Osteocyte (in vitro differentiated cells): ENCODE measurements around the gene KCNN1. TPM values are rescaled to one million over a fixed set of nuclear protein-coding genes. Genes with fewer than 3 reads are reported as not detected.
A peak's percentile ranks its signal among the peaks of the same experiment; 100 is the strongest.

Experiments
- DNase-seq: peaks from one replicate; pipeline ENCODE4 v3.0.0; 2021; ENCODE audit warnings: mixed read lengths; ENCODE audit not compliant: unreplicated experiment; ENCODE audit errors: extremely low spot score
- H3K27ac Mint-ChIP-seq: one replicate; pipeline ENCODE4 v1.8.0; 2021; ENCODE audit warnings: mild to moderate bottlenecking, mixed read lengths; ENCODE audit not compliant: unreplicated experiment
- H3K27me3 Mint-ChIP-seq: one replicate; pipeline ENCODE4 v1.8.0; 2021; ENCODE audit warnings: mixed read lengths; ENCODE audit not compliant: unreplicated experiment
- H3K36me3 Mint-ChIP-seq: one replicate; pipeline ENCODE4 v1.8.0; 2021; ENCODE audit warnings: mixed read lengths; ENCODE audit not compliant: unreplicated experiment
- H3K4me1 Mint-ChIP-seq: one replicate; pipeline ENCODE4 v1.8.0; 2021; ENCODE audit warnings: mixed read lengths; ENCODE audit not compliant: unreplicated experiment
- H3K4me3 Mint-ChIP-seq: one replicate; pipeline ENCODE4 v1.8.0; 2021; ENCODE audit warnings: mild to moderate bottlenecking, moderate library complexity, mixed read lengths; ENCODE audit not compliant: unreplicated experiment
- H3K9me3 Mint-ChIP-seq: one replicate; pipeline ENCODE4 v1.8.0; 2021; ENCODE audit warnings: mixed read lengths; ENCODE audit not compliant: unreplicated experiment
- total RNA-seq: library from RNA; stranded (reverse); gene quantifications from 2 replicates; pipeline ENCODE4 v1.2.1, GENCODE V29; 2021
- TF ChIP-seq, protein P1 (sequence below): fragments of 200-600 bp; sonication (generic); IDR thresholded peaks from 2 replicates; pipeline ENCODE4 v1.5.0; 2021; ENCODE audit warnings: antibody characterized with exemption, mild to moderate bottlenecking, moderate library complexity

The KCNN1 gene
- total RNA-seq, 1 donor from 2014 or later, result not detected

DNA sequence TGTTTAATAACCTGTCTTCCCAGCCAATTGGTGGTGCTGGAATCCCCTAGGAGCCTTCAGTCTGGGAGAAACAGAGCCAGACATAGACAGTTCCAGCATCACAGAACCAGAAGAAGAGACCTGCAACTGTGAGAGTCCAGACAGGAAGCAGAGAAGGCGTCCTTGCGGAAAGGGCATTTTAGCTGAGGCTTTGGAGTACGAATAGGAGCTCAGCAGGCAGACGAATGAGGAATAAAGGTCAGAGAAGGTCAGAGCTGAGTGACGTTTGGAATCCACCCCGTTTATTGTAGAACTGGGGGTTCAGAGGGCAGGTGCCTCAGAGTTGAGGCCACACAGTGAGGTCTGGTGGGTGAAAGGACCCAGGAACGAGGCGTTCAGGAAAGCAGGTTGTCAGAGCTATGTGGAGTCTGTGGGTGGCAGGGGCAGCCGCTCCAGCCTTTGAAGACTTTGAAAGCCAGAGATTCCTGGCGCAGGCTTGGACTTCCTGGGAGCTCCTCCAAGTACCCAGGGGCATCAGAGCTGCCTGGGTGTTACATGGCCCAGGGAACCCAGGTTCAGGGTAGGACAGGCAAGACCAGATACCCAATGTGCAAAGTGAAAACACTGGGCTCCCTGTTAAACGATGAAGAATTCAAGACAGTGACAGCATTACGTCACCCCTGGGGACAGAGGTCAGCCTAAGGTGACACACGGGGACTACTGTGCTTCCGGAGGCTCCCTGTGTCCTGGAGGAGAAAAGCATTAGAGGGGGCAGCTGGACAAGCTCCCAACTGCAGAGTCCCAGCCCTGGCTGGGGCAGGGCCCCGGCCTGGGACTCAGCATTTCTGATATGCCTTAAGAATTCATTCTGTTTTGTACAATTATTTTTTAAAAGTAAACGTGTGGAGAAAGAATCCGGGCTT is 46.6 kb downstream of the KCNN1 start:
- H3K4me3 Mint-ChIP-seq, result no peak overlapping the region
- H3K4me1 Mint-ChIP-seq, result peaks cover 51% of the 10 kb centered on the region
- TF ChIP-seq, protein P1, sequence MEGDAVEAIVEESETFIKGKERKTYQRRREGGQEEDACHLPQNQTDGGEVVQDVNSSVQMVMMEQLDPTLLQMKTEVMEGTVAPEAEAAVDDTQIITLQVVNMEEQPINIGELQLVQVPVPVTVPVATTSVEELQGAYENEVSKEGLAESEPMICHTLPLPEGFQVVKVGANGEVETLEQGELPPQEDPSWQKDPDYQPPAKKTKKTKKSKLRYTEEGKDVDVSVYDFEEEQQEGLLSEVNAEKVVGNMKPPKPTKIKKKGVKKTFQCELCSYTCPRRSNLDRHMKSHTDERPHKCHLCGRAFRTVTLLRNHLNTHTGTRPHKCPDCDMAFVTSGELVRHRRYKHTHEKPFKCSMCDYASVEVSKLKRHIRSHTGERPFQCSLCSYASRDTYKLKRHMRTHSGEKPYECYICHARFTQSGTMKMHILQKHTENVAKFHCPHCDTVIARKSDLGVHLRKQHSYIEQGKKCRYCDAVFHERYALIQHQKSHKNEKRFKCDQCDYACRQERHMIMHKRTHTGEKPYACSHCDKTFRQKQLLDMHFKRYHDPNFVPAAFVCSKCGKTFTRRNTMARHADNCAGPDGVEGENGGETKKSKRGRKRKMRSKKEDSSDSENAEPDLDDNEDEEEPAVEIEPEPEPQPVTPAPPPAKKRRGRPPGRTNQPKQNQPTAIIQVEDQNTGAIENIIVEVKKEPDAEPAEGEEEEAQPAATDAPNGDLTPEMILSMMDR, result no peak
- H3K27ac Mint-ChIP-seq, result peak overlapping the region; percentile 39
- peaks cover 33% of the 10 kb centered on the region for H3K36me3 Mint-ChIP-seq
- DNase-seq, result no peak
- H3K9me3 Mint-ChIP-seq, result no peaks in the 10 kb centered on the region
- no peaks in the 10 kb centered on the region for H3K27me3 Mint-ChIP-seq

DNA sequence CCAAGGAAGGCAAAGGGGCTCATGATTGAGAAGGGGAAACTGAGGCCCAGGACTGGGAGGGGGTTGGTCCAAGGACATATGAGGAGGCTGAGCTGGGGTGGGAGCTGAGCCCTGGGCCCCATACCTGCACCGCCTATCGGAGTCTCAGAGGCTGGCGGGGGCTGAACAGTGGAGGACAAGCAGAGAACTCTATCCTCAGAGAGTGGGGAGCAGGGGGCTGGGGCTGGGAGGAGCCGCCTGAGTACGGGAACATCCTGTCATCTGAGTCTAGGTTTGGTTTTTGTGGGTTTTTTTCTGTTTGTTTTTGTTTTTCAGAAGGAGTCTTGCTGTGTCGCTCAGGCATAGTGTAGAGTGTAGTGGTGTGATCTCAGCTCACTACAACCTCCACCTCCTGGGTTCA is 47.3 kb downstream of the KCNN1 start:
- peaks cover 49% of the 10 kb centered on the region for H3K4me1 Mint-ChIP-seq
- H3K36me3 Mint-ChIP-seq, result peaks cover 30% of the 10 kb centered on the region
- H3K27me3 Mint-ChIP-seq, result no peaks in the 10 kb centered on the region
- TF ChIP-seq, protein P1, result no peak
- peak overlapping the region; percentile 41 for H3K27ac Mint-ChIP-seq
- H3K9me3 Mint-ChIP-seq, result no peaks in the 10 kb centered on the region
- DNase-seq, result no peak
- no peak overlapping the region for H3K4me3 Mint-ChIP-seq

DNA sequence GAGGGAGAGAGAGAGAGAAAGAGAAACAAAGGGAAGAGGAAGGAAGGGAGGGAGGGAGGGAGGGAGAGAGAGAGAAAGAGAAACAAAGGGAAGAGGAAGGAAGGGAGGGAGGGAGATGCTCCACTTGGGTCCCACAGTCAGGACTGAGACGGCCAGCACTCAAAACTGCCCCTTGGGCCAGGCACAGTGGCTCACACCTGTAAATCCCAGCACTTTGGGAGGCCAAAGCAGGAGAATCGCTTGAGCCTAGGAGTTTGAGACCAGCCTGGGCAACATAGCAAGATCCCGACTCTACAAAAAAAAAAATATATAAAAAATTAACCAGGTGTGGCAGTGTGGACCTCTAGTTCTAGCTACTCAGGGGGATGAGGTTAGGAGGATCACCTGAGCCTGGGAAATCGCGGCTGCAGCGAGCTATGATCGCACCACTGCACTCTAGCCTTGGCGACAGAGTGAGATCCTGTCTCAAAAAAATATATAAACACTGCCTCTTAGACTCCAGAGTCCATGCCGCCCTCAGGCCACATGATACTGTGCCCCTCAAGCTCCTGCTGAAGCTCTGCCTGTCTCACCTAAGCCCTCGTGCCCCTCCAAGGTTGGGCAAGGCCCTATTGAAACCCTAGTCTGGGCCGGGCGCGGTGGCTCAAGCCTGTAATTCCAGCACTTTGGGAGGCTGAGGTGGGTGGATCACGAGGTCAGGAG is 49.5 kb downstream of the KCNN1 start:
- Mint-ChIP-seq H3K4me1 (peaks cover 63% of the 10 kb centered on the region), H3K27me3 (no peaks in the 10 kb centered on the region), H3K36me3 (peaks cover 24% of the 10 kb centered on the region), H3K9me3 (no peaks in the 10 kb centered on the region), H3K4me3 (no peak overlapping the region), H3K27ac (peak overlapping the region; percentile 85)
- TF ChIP-seq, protein P1, result no peak
- DNase-seq, result no peak

DNA sequence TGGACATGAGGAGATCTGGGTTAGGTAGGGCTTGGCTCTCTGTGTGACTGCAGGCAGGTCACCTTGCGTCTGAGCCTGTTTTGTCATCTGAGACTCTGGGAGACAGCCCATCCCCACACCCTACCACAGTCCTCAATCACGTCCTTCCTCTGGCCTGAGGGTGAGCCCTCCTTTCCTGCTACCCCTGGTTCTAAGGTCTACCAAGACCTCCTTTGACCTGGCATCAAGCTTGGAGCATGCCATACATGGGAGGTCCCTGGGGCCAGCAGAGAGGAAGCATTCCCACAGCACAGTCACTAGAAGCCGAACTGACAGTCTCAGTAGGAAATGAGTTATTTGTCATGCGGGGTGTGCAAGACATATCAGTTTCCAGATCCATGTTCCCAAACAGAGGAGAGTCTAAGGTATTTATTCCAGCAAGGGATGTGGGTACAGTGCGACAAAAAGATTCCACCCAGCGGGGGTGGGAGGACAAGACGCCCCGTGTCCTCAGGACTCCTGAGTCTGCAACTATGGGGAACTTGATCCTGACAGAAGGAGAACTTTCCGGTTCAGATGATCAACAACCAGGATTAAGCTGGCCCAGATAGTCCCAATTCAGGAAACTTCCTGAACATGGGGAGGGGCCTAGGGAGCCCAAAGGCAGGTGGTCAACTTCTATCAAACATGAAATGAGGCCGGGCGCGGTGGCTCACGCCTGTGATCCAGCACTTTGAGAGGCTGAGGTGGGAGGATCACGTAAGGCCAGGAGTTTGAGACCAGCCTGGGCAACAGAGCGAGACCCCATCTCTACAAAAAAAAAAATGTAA is 50.6 kb downstream of the KCNN1 start:
- Mint-ChIP-seq H3K36me3 (peaks cover 24% of the 10 kb centered on the region), H3K4me3 (no peak overlapping the region), H3K27me3 (no peaks in the 10 kb centered on the region), H3K4me1 (peaks cover 73% of the 10 kb centered on the region), H3K9me3 (no peaks in the 10 kb centered on the region), H3K27ac (peak overlapping the region; percentile 85)
- DNase-seq, result no peak
- TF ChIP-seq, protein P1, result no peak
